HepG2 (cell line): ENCODE measurements around the gene SMPD3. TPM values are rescaled to one million over a fixed set of nuclear protein-coding genes. Genes with fewer than 3 reads are reported as not detected.
A peak's percentile ranks its signal among the peaks of the same experiment; 100 is the strongest.

Experiments used
- ADNP ChIP-seq: sonication (generic); formaldehyde crosslinking; IDR thresholded peaks from 2 replicates; pipeline ENCODE4 v1.4.0; 2020; ENCODE audit warnings: missing genetic modification reagents
- FOXK1 ChIP-seq: sonication (generic); formaldehyde crosslinking; IDR thresholded peaks from 2 replicates; pipeline ENCODE4 v1.4.0; 2020; ENCODE audit warnings: low read depth, missing genetic modification reagents, borderline replicate concordance
- KLF12 ChIP-seq: sonication (generic); formaldehyde crosslinking; IDR thresholded peaks from 2 replicates; pipeline ENCODE4 v1.4.0; 2020; ENCODE audit warnings: missing genetic modification reagents, borderline replicate concordance
- KLF6 ChIP-seq: IDR thresholded peaks from 2 replicates; pipeline ENCODE4 v1.8.0; 2016; ENCODE audit warnings: missing biosample characterization, missing genetic modification reagents
- REPIN1 ChIP-seq: sonication (generic); formaldehyde crosslinking; IDR thresholded peaks from 2 replicates; pipeline ENCODE4 v1.8.0; 2022; ENCODE audit warnings: missing genetic modification reagents, low read depth, mild to moderate bottlenecking, borderline replicate concordance
- SETDB1 ChIP-seq: sonication (generic); formaldehyde crosslinking; IDR thresholded peaks from 2 replicates; pipeline ENCODE4 v1.5.1; 2020; ENCODE audit warnings: missing genetic modification reagents, mild to moderate bottlenecking, borderline replicate concordance
- SKI ChIP-seq: fragments of 450-650 bp; IDR thresholded peaks from one replicate; pipeline ENCODE4 v1.6.1; 2018; ENCODE audit warnings: mild to moderate bottlenecking; ENCODE audit not compliant: partially characterized antibody
- SRY ChIP-seq: sonication (generic); formaldehyde crosslinking; IDR thresholded peaks from 2 replicates; pipeline ENCODE4 v1.8.0; 2022; ENCODE audit warnings: mild to moderate bottlenecking, missing genetic modification reagents
- ZIK1 ChIP-seq: sonication (generic); formaldehyde crosslinking; IDR thresholded peaks from 2 replicates; pipeline ENCODE4 v1.5.0; 2020; ENCODE audit warnings: mild to moderate bottlenecking, low read depth, missing genetic modification reagents, borderline replicate concordance
- ZMYM4 ChIP-seq: sonication (generic); formaldehyde crosslinking; IDR thresholded peaks from 2 replicates; pipeline ENCODE4 v1.8.1; 2023; ENCODE audit warnings: mild to moderate bottlenecking, missing genetic modification reagents
- ZNF331 ChIP-seq: sonication (generic); formaldehyde crosslinking; IDR thresholded peaks from 2 replicates; pipeline ENCODE4 v1.4.0; 2020; ENCODE audit warnings: missing genetic modification reagents
- ZNF431 ChIP-seq: sonication (generic); formaldehyde crosslinking; IDR thresholded peaks from 2 replicates; pipeline ENCODE4 v1.9.0; 2022; ENCODE audit warnings: missing genetic modification reagents, low read depth, mild to moderate bottlenecking, borderline replicate concordance
- ZNF878 ChIP-seq: sonication (generic); formaldehyde crosslinking; IDR thresholded peaks from 2 replicates; pipeline ENCODE4 v1.8.1; 2023; ENCODE audit warnings: mild to moderate bottlenecking, missing genetic modification reagents, moderate library complexity
- polyA plus RNA-seq, 8 experiments: library from polyadenylated mRNA; depleted of rRNA in 3 of 8; stranded (reverse) in 7 of 8; unstranded in 1 of 8; fragments of >200 nt; fragmentation: Illumina TruSeq in 4 of 8; extraction: Trizol in 4 of 8; gene quantifications; 2 replicates each; pipeline versions ENCODE4 v1.2.1 to v1.2.3, GENCODE V29; 2011 to 2016; ENCODE audit warnings: low read depth in 4 of 8, missing spikeins in 1 of 8, mixed read lengths in 1 of 8; ENCODE audit not compliant: insufficient read depth in 1 of 8
- total RNA-seq, 5 experiments: library from RNA; depleted of rRNA; stranded (reverse); fragments of >200 nt; fragmentation: Illumina TruSeq; extraction: Trizol; gene quantifications; 2 replicates each; pipeline ENCODE4 v1.2.3, GENCODE V29; 2016; ENCODE audit warnings: low read depth in 1 of 5
- TF ChIP-seq, protein P1 (sequence below): sonication (generic); formaldehyde crosslinking; IDR thresholded peaks from 2 replicates; pipeline ENCODE4 v1.8.0; 2022; ENCODE audit warnings: low read depth, missing genetic modification reagents
- TF ChIP-seq, protein P2 (sequence below): IDR thresholded peaks from 2 replicates; pipeline ENCODE4 v1.6.1; 2016; ENCODE audit warnings: mild to moderate bottlenecking
- TF ChIP-seq, protein P3 (sequence below): sonication (generic); formaldehyde crosslinking; IDR thresholded peaks from 2 replicates; pipeline ENCODE4 v1.4.0; 2020; ENCODE audit warnings: missing genetic modification reagents
- TF ChIP-seq, protein P4 (sequence below): sonication (generic); formaldehyde crosslinking; IDR thresholded peaks from 2 replicates; pipeline ENCODE4 v1.4.0; 2020; ENCODE audit warnings: missing genetic modification reagents, borderline replicate concordance

SMPD3 gene
- total and polyA plus RNA-seq, 2 of the 13 experiments (the other 11 are each of a cell fraction or from before 2014, with no cell fraction given), result 0.07 to 0.32 TPM

DNA sequence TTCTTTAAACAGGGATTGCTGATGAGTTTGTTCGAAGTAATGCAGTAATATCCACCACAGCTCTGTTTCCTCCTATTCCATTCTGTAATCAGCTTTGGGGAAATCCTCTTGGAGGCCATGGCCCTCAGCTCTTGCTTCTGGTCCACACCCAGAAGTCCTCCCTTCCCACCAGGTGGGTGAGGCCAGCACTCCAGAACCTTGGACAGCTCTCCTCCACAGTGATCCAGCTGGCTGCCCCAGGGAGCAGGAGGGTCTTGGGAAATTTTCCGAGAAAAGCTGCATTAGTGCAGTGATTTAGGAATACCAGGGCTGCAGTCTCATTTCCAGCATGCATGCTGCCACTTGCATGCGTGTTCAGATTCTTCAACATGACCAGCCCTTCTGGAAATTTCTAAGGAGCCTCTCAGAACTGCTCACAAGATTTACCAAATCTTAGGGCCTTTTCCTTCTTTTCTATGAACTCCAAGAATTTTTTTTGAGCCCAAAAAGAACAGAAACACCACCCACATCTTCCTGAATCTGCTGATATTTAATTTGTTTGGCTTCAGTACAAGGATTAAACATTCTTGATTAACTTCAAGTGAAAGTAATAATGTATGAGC is 4.2 kb downstream of the SMPD3 start (continued):
- TF ChIP-seq, protein P1, sequence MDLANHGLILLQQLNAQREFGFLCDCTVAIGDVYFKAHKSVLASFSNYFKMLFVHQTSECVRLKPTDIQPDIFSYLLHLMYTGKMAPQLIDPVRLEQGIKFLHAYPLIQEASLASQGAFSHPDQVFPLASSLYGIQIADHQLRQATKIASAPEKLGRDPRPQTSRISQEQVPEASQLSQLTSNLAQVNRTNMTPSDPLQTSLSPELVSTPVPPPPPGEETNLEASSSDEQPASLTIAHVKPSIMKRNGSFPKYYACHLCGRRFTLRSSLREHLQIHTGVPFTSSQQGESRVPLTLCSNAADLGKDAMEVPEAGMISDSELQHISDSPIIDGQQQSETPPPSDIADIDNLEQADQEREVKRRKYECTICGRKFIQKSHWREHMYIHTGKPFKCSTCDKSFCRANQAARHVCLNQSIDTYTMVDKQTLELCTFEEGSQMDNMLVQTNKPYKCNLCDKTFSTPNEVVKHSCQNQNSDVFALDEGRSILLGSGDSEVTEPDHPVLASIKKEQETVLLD (CRISPR knock-in tag), result no peak
- TF ChIP-seq ADNP (CRISPR knock-in tag) (no peak), ZNF878 (CRISPR knock-in tag) (no peak), REPIN1 (CRISPR knock-in tag) (0 out of 2 replicates have a peak, but pooled peaks have one; percentile 29), ZIK1 (CRISPR knock-in tag) (no peak), SKI (no peak), FOXK1 (CRISPR knock-in tag) (peak; percentile 74; the same call in 1 of the 2 replicates), SRY (CRISPR knock-in tag) (peak; percentile 84), ZNF431 (CRISPR knock-in tag) (0 out of 2 replicates have a peak, but pooled peaks have one; percentile 30), KLF12 (CRISPR knock-in tag) (peak; percentile 82; the same call in 1 of the 2 replicates), KLF6 (CRISPR knock-in tag) (peak; percentile 95), ZMYM4 (0 out of 2 replicates have a peak, but pooled peaks have one; percentile 29), ZNF331 (CRISPR knock-in tag) (peak; percentile 84), SETDB1 (CRISPR knock-in tag) (no peak)
- TF ChIP-seq, protein P2, sequence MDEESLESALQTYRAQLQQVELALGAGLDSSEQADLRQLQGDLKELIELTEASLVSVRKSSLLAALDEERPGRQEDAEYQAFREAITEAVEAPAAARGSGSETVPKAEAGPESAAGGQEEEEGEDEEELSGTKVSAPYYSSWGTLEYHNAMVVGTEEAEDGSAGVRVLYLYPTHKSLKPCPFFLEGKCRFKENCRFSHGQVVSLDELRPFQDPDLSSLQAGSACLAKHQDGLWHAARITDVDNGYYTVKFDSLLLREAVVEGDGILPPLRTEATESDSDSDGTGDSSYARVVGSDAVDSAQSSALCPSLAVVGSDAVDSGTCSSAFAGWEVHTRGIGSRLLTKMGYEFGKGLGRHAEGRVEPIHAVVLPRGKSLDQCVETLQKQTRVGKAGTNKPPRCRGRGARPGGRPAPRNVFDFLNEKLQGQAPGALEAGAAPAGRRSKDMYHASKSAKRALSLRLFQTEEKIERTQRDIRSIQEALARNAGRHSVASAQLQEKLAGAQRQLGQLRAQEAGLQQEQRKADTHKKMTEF (CRISPR knock-in tag), result peak; percentile 27; the same call in 1 of the 2 replicates
- TF ChIP-seq, protein P3, sequence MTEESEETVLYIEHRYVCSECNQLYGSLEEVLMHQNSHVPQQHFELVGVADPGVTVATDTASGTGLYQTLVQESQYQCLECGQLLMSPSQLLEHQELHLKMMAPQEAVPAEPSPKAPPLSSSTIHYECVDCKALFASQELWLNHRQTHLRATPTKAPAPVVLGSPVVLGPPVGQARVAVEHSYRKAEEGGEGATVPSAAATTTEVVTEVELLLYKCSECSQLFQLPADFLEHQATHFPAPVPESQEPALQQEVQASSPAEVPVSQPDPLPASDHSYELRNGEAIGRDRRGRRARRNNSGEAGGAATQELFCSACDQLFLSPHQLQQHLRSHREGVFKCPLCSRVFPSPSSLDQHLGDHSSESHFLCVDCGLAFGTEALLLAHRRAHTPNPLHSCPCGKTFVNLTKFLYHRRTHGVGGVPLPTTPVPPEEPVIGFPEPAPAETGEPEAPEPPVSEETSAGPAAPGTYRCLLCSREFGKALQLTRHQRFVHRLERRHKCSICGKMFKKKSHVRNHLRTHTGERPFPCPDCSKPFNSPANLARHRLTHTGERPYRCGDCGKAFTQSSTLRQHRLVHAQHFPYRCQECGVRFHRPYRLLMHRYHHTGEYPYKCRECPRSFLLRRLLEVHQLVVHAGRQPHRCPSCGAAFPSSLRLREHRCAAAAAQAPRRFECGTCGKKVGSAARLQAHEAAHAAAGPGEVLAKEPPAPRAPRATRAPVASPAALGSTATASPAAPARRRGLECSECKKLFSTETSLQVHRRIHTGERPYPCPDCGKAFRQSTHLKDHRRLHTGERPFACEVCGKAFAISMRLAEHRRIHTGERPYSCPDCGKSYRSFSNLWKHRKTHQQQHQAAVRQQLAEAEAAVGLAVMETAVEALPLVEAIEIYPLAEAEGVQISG (CRISPR knock-in tag), result peak; percentile 65
- TF ChIP-seq, protein P4, sequence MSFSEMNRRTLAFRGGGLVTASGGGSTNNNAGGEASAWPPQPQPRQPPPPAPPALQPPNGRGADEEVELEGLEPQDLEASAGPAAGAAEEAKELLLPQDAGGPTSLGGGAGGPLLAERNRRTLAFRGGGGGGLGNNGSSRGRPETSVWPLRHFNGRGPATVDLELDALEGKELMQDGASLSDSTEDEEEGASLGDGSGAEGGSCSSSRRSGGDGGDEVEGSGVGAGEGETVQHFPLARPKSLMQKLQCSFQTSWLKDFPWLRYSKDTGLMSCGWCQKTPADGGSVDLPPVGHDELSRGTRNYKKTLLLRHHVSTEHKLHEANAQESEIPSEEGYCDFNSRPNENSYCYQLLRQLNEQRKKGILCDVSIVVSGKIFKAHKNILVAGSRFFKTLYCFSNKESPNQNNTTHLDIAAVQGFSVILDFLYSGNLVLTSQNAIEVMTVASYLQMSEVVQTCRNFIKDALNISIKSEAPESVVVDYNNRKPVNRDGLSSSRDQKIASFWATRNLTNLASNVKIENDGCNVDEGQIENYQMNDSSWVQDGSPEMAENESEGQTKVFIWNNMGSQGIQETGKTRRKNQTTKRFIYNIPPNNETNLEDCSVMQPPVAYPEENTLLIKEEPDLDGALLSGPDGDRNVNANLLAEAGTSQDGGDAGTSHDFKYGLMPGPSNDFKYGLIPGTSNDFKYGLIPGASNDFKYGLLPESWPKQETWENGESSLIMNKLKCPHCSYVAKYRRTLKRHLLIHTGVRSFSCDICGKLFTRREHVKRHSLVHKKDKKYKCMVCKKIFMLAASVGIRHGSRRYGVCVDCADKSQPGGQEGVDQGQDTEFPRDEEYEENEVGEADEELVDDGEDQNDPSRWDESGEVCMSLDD (CRISPR knock-in tag), result 0 out of 2 replicates have a peak, but pooled peaks have one; percentile 22
- TF ChIP-seq, all 625 proteins: peak for 135
